ENCODE measurements around the gene HCK.

HCK gene

GRCh38 chr20:32062776-32063170 lies 10.7 kb downstream of the HCK start:
- DNase-seq (ENCODE audit: low spot score): peak; percentile 11

- DNase-seq (ENCODE audit: low spot score): no peak
These were observed 11.7 kb downstream of the HCK start for GRCh38 chr20:32063695-32064094.

GRCh38 chr20:32064667-32065066 lies 12.6 kb downstream of the HCK start:
- no peak for DNase-seq (ENCODE audit: low spot score)

GRCh38 chr20:32067234-32067821 lies 15.3 kb downstream of the HCK start:
- DNase-seq (ENCODE audit: low spot score): no peak

- DNase-seq (ENCODE audit: low spot score): no peak
These were observed 16.1 kb downstream of the HCK start for GRCh38 chr20:32068174-32068573.

GRCh38 chr20:32069711-32070110 lies 17.7 kb downstream of the HCK start:
- DNase-seq (ENCODE audit: low spot score): no peak

GRCh38 chr20:32070282-32070681 lies 18.2 kb downstream of the HCK start:
- no peak for DNase-seq (ENCODE audit: low spot score)

- no peak for DNase-seq (ENCODE audit: low spot score)
These were observed 18.7 kb downstream of the HCK start for GRCh38 chr20:32070690-32071213.

GRCh38 chr20:32071395-32072167 lies 19.5 kb downstream of the HCK start:
- no peak for DNase-seq (ENCODE audit: low spot score)

- no peak for DNase-seq (ENCODE audit: low spot score)
These were observed 20.2 kb downstream of the HCK start for GRCh38 chr20:32072168-32072750.

- no peak for DNase-seq (ENCODE audit: low spot score)
These were observed 23.5 kb downstream of the HCK start for GRCh38 chr20:32075534-32075933.

GRCh38 chr20:32077190-32077589 lies 25.1 kb downstream of the HCK start:
- DNase-seq (ENCODE audit: low spot score): no peak

- no peak for DNase-seq (ENCODE audit: low spot score)
These were observed 26.3 kb downstream of the HCK start for GRCh38 chr20:32078322-32078721.

GRCh38 chr20:32078791-32079190 lies 26.7 kb downstream of the HCK start:
- no peak for DNase-seq (ENCODE audit: low spot score)

GRCh38 chr20:32079655-32080109 lies 27.6 kb downstream of the HCK start:
- DNase-seq (ENCODE audit: low spot score): no peak

GRCh38 chr20:32080783-32081182 lies 28.7 kb downstream of the HCK start:
- DNase-seq (ENCODE audit: low spot score): no peak

- no peak for DNase-seq (ENCODE audit: low spot score)
These were observed 31.4 kb downstream of the HCK start for GRCh38 chr20:32083469-32083868.

- no peak for DNase-seq (ENCODE audit: low spot score)
These were observed 35.0 kb downstream of the HCK start for GRCh38 chr20:32087070-32087469.

- DNase-seq (ENCODE audit: low spot score): no peak
These were observed 36.7 kb downstream of the HCK start for GRCh38 chr20:32088759-32089158.

GRCh38 chr20:32089637-32090362 lies 37.8 kb downstream of the HCK start:
- DNase-seq (ENCODE audit: low spot score): no peak

- DNase-seq (ENCODE audit: low spot score): peak; percentile 70
These were observed 39.9 kb downstream of the HCK start for GRCh38 chr20:32091888-32092346.

- no peak for DNase-seq (ENCODE audit: low spot score)
These were observed 46.7 kb downstream of the HCK start for GRCh38 chr20:32098786-32099185.
